ENCODE results near the gene SMIM41.

DNA sequence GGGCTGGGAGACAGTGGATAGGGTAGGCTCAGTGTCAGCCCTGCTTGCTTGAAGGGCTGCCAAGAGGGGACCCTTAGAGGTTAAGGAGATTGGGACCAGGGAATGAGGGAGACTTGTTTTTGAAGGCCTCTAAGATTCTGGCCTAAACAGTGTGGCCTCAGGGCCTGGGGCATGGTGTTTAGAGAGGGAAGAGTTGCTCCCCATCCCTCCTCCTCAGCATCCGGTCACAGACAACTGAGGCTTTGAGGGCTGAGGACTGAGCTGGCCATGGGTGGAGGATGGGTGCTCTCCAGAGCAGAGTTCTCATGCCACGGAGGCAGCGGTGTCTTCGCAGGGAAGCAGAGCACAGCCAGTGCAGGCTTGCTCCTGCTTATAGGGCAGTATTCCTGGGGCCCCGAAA, 62.9 kb downstream of the SMIM41 start:
- TF ChIP-seq, protein P1, sequence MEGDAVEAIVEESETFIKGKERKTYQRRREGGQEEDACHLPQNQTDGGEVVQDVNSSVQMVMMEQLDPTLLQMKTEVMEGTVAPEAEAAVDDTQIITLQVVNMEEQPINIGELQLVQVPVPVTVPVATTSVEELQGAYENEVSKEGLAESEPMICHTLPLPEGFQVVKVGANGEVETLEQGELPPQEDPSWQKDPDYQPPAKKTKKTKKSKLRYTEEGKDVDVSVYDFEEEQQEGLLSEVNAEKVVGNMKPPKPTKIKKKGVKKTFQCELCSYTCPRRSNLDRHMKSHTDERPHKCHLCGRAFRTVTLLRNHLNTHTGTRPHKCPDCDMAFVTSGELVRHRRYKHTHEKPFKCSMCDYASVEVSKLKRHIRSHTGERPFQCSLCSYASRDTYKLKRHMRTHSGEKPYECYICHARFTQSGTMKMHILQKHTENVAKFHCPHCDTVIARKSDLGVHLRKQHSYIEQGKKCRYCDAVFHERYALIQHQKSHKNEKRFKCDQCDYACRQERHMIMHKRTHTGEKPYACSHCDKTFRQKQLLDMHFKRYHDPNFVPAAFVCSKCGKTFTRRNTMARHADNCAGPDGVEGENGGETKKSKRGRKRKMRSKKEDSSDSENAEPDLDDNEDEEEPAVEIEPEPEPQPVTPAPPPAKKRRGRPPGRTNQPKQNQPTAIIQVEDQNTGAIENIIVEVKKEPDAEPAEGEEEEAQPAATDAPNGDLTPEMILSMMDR (IDR thresholded peaks at IDR 0.05), result no peak
- TF ChIP-seq POLR2A (IDR thresholded peaks at IDR 0.05) (no peak), POLR2AphosphoS5 (IDR thresholded peaks at IDR 0.05) (no peak)
